NOMO-1 (cell line): ENCODE measurements around the gene GON4L.
A peak's percentile ranks its signal among the peaks of the same experiment; 100 is the strongest.
"Not testable (repeated sequence)": the region's sequence is repeated elsewhere in the genome, so short reads cannot be mapped to it uniquely, and the experiment has no call there.

Experiments
- DNase-seq, 2 experiments: peaks; one replicate each; lab custom pipeline; 2025; ENCODE audit not compliant: unreplicated experiment in 2 of 2; lab: John Stamatoyannopoulos, UW

GON4L gene

DNA sequence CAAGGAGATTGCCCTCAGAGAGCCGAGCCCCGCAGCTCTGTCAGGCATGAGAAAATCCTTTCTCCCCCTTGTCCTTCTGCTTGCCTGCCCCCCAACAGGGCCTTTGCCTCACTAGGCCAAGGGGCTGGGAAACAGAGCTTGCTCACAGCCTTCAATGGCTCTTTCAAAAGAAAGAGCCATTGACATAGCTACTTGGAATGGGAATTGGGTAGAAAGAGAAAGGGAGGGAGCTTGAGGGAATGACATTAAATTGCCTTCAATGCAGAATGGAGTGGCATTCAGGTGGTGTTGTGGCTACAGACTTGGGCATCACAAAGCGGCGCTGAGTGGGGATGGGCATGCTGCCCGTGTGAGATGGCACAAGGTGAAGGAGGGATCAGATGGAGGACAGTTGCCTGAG is 15.5 kb upstream of the GON4L start:
- DNase-seq = no peak

DNA sequence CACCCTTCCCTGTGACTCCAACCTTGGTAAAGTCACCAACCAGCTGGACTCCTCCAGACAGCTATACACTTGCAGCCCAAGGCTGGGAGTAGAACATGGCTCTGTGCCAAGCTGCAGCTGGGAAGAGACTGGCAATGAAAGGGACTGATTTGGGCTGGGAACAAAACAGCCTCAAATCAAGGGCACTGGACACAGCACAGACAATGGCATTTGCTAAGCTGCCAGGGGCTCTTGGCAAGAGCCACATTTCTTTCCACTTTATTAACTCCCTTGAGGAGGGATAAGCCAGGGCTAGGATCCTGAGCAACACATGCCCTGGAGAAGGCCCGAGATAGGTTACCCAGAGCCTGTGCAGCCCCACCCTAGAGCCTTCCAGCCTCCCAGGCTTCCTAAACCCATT is 14.4 kb upstream of the GON4L start:
- DNase-seq = no peak

DNA sequence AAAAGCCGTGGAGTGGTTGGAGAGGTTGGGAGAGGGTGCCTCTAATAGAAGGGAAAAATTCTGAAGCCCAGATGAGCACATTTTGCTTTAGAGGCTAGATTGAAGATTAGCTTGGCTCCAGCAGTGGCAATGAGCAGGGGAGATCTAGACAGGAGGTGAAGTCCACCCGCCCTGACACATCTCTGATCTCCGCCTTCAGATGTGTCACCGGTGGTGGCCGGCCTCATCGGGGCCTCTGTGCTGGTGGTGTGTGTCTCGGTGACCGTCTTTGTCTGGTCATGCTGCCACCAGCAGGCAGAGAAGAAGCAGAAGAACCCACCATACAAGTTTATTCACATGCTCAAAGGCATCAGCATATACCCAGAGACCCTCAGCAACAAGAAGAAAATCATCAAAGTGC is 10.8 kb upstream of the GON4L start:
- no peak for DNase-seq

DNA sequence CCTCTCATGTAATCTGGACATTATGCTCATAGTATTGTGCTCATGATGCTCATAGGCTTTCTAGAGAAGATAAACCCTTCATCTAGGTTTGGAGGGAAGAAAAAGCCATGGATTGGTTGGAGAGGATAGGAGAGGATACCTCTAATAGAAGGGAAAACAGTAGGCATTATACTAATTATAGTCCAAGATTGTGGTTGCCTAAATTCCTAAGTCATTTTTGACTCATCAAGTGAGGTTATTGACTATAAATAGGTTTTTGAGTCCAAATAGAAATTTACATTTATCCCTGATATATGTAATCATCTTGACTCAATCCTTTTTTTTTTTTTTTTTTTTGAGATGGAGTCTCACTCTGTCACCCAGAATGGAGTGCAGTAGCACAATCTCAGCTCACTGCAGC is 7.4 kb upstream of the GON4L start:
- no peak for DNase-seq

DNA sequence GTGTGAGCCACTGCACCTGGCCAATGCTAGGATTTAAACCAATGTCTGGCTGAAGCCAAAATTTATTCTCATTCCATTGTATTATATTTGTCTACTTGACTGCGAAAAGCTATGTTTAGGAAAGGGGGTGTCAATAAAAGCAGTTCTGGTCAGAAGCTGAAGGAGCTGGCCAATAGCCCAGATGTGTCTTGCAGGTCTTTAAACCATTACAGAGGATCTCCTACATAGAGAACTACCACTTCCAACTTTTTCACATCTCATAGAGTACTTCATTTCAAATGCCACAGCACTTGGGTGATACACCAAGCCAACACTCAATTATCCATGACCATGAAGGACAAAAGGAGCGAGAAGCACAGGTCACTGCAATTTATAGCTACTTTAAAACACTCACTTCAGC is 4.9 kb upstream of the GON4L start:
- DNase-seq = no peak

DNA sequence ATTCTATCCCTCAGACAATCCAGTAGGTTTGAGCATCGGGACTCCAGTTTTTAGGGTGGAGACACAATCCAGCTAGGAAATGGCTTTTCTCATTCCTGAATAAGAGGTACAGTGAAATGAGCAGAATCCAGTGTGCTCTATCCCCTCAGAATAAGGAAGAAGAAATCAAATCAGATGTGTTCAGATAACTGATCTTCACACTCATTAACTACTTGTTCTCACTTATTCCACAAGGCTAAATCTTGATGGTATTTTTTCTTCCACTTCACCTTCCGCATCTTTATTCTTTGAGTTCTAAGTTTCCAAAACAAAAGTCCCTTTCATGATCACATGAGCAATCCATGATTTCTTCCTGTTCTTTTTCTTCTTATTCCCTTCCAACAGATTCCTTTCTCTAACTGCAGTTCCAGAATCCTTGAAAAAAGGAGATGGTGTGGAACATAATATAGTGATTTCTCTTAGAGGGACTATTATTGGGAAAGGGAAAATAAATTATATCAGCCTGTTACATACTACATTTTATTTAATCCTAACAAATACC is 4.0 kb upstream of the GON4L start:
- no peak for DNase-seq

DNA sequence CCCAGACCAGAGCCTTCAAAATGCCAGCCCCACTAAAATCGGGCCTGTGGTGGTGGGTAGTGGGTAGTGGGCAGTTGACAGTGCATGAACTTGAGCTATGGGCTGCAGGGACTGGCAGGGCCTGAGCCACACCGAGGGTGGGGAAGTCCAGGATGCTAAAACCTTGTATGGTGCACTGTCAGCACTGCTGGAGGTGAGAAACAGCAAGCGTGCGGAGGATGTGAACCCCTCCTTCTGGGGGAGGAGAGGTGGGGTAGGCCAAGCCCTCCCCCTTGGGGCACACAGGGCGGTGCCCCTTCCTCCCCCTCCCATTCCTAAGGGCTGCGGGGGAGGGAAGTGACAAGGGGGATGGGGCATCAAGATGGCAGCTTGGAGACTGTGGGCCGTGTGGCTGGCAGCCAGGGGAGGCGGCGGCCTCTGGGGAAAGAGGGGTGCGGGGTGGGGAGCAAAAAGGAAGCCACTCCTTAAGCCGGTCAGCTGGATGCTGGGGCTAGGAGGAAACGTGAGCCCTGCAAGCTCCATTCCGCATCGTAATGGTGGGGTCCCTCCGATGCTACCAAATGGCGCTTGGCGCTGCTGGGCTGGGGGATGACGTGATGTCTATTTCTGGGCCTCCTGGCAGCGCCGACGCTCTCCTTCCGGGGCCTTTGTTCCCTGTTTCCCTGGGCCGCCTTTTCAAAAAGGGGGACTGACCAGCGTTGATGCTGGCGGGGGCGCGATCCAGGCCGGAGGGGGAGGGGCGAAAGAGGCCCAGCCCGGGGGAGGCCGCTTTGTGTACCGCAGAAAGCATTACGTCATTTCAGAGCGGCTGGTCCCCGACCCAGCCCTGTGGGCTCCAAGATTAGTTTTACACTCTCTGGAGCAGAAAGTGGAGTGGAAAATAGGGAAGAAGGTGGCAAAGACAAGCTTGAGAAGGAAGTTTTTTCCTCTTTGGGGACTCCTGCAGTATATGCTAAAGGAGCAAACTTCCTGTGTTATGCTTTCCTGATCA is 3.2 kb upstream of the GON4L start:
- DNase-seq = peak; percentile 6 to 12

DNA sequence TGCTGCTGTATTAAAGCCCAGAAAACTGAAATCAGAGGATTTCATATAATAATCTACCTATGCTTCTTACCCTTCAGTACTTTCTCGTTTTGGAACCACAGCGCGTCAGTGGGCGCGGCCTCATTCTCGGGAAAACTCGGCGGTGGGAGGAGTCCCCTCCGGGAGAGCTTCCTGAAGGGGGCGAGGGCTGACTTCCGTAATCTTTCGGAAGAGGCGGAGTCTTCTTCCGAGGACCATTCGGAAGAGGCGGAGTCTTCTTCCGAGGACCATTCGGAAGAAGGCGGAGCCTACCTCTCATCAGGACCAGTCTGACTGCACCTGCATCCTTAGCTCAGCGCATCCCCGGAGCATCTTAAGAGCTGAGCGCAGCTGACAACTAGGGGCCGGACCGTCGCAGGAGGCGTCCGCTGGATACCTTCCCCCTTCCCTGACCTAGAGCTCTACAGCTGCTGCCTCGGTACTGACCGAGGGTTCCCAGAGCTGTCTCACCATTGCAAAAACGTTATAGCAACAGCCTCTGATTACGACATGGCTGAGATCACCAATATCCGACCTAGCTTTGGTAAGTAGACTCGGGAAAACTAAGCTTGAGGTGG is 2.3 kb upstream of the GON4L start, which contains the start of gene SYT11:
SYT11 (plus strand) TSS at position 334 of the 596 bp plus-strand sequence; CDS start at position 529, 195 bp downstream.
- peak; percentile 75 to 90 for DNase-seq

DNA sequence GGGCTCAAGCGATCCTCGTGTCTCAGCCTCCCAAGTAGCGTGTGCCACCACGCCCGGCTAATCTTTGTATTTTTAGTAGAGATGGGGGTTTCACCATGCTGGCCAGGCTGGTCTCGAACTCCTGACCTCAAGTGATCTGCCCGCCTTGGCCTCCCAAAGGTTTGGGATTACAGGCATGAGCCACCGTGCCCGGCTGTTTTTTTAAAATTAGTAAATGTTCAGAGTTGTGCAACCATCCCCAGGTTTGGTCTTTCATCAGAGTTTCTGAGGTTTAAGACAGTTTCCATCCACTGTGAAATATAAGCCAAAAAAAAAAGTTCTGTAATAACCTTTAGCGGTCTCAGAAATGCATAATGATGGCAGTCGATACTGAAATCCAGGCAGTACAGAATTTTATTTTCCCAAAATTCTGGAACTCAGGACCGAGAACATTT is 1.8 kb upstream of the GON4L start:
- DNase-seq = peak; percentile 77 to 90

DNA sequence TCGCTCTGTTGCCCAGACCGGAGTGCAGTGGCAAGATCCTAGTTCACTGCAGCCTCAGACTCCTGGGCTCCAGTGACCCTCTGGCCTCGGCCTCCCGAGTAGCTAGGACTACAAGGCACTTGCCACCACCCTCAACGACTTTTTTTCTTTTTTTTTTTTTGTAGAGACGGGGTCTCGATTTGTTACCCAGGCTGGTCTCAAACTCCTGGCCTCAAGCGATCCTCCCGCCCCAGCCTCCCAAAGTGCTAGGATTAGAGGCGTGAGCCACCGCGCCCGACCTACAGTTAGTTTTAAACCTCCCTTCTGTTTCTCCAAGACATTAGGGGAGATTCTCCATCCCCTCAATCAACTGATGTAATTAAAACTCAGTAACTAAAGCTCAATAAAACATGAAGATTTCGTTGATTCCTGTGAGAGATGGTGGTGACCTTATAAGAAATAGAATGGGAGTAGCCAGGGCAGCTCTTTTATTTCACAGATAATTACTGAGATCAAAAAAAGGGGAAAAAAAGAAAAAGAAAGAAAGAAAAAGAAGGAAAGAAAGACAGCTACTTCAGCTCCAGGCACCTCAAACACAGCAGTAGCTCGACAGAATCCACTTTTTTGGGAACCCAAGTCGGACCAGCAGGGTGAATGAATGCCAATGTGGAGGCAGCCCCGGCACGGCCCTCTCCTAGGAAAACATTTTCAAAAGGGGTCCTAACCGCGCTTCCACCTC is 598 bp downstream of the GON4L start:
- no peak for DNase-seq

DNA sequence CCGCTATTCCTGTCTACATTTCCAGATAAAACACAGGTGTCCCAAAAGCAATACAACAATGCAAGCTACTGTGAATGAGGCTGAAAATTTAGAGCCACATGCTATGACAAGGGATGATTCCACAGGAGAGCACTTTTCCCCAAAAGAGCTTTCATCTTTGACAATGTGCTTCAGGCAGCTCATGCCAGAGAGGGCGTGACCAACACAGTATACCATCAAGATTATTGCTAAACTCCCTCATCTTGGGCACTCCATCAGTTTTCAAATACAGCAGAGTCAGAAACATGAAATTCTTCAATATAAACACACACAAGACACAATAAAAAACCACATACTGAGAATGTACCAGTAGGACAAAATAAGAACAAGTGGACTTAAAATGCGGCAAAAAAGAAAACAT is 6.7 kb downstream of the GON4L start:
- no peak for DNase-seq

DNA sequence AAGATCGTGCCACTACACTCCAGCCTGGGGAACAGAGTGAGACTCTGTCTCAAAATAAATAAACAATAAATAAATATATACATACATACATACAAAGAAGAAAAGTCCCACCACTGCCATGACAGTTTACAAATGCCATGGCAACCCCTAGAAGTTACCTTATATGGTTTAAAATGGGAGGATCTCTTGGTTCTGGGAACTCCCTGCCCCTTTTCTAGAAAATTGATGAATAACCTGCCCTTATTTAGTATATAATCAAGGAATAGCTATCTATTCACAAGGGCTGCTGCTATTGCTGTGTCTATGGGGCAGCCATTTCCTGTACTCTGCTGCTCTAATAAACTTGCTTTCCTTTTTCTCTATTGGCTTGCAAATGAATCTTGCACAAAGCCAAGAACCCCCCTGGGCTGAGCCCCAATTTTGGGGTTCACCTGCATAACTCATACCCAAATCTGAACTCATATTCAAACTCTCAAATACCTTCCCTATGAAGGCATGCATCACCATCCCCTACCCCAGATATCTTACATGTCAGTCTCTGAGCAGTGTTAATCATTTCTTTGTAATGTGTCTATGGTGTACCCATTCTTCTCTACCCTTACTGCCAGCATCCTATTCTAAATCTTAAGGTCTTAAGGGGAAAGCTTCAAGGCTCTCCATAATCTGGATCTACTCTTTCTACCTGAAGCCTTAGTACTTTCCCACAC is 9.0 kb downstream of the GON4L start:
- DNase-seq = no peak

DNA sequence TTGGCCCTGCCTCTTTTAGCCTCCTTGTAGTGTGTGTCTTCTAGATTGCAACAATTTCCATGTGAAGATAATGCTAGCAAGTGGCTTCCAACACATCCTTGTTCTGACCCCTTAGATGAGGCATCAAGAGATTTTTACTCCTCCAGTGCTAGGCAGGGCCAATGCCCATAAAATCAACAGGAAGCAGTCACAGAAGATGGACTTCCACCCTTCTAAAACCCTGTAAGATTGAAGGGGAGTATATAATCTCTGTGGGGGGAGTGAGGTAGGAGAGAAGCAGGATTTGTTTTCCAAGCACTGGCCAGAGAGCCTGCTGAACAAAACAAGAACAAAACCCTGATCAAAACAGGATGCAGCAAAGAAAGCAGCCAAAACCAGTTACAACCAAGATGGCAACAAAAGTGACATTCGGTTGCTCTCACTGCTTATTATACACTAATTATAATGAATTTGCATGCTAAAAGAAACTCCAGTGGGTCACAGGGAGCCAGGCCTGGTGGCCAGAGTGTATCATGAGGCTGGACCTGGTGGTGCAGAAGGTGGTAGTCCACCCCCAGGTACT is 12.1 kb downstream of the GON4L start:
- DNase-seq = no peak

DNA sequence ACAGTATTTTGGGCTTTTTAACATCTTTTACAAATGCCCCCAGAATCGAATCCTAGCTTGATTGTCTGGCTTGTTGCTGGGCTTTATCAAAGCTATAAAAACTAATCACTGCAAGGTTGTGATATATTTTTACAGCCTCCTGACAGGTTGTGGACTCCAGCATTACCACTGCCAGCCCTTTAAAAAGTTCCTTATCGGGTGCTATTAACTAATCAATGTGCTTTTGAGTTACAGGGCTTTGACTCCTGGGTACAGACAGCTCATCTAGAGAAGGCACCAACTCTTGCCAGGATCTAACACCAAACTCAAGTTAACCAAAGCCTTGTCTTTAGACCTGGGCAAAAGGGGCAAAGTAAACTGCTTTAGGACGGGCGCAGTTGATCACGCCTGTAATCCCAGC is 16.6 kb downstream of the GON4L start:
- no peak for DNase-seq

DNA sequence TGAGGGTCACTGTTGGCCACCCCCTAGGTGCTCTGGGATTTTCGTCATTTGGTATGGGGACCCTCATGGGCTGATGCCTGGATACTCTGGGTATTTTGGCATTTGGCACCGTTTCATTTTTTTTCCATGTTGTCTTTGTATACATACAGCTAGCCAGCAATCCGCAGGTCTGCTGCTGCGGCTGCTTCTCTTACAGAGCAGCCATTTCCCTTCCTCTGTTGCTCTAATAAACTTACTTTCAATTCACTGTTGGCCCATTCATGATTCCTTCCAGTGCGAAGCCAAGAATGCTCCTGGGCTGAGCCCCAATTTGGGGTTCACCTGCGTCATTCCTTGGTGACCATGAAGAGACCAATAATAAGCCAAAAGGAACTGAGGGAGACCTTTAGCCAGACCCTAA is 21.5 kb downstream of the GON4L start:
- DNase-seq = no peak

DNA sequence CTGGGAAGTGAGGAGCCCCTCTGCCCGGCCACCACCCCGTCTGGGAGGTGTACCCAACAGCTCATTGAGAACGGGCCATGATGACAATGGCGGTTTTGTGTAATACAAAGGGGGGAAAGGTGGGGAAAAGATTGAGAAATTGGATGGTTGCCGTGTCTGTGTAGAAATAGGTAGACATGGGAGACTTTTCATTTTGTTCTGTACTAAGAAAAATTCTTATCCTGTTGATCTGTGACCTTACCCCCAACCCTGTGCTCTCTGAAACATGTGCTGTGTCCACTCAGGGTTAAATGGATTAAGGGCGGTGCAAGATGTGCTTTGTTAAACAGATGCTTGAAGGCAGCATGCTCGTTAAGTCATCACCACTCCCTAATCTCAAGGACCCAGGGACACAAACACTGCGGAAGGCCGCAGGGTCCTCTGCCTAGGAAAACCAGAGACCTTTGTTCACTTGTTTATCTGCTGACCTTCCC is 22.1 kb downstream of the GON4L start:
- DNase-seq = not testable (repeated sequence)

DNA sequence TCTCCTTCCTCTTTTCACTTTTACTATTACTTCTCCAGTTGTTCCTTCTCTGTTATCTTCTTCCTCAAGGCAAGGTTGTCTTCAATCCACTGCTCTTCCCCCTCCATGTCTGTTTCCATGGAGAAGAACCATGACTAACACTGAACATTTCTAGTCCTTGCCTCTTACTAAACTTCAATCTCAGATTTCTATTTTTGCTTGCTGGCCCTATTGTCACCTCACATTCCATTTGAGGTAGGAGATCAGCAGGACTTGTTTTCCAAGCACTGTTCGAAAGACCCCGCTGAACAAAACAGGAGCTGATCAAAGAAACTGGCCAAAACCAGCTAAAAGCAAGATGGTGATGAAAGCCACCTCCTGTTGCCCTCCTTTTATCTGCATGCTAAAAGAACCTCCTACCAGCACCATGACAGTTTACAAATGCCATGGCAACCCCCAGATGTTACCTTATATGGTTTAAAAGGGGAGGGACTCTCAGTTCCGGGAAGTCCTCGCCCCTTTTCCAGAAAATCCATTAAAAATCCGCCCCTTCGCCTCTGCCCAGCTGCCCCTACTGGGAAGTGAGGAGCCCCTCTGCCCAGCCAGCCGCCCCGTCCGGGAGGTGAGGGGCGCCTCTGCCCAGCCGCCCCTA is 22.6 kb downstream of the GON4L start:
- DNase-seq = no peak

DNA sequence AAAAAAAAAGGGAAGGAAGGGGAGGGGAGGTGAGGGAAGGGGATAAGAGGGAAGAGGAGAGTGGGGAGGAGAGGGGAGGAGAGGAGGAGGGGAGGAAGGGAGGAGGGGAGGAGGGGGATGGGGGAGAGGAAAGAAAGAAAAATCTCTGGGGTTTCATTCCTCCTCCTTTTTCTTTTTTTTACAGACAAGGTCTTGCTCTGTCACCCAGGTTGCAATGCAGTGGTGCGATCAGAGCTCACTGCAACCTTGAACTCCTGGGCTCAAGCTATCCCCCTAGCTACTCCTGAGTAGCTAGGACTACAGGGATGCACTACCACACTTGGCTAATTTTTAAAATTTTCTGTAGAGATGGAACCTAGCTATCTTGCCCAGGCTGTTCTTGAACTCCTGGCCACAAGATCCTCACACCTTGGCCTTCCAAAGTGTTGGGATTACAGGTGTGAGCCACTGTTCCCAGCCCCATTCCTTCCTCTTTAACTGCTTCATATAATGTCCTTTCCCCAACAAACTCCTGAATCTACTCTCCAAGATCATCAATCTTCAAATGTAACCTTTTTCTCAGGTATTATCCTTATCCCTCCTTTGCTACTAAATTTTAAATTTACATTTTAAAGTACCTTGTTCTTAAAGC is 23.2 kb downstream of the GON4L start:
- no peak for DNase-seq
